TTC549 (cell line): ENCODE measurements around the gene HS6ST1.

ENCODE experiments used
- FAIRE-seq: peaks from 2 replicates; lab custom pipeline; 2012; peaks lifted over from hg19 to GRCh38; lab: Jason Lieb, UNC

Gene HS6ST1, protein sequence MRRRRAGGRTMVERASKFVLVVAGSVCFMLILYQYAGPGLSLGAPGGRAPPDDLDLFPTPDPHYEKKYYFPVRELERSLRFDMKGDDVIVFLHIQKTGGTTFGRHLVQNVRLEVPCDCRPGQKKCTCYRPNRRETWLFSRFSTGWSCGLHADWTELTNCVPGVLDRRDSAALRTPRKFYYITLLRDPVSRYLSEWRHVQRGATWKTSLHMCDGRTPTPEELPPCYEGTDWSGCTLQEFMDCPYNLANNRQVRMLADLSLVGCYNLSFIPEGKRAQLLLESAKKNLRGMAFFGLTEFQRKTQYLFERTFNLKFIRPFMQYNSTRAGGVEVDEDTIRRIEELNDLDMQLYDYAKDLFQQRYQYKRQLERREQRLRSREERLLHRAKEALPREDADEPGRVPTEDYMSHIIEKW

GRCh38 chr2:128318776-128319464 is at the start of gene HS6ST1:
Gene HS6ST1, minus strand, starts transcription at chr2:128318868. Its CDS starts 305 bp downstream, at chr2:128318563.
- FAIRE-seq = no peak

- no peak for FAIRE-seq
Measured at GRCh38 chr2:128367601-128368359, 49.1 kb upstream of the HS6ST1 start.

GRCh38 chr2:128366713-128367511 is 48.2 kb upstream of the HS6ST1 start:
- FAIRE-seq = no peak

DNA sequence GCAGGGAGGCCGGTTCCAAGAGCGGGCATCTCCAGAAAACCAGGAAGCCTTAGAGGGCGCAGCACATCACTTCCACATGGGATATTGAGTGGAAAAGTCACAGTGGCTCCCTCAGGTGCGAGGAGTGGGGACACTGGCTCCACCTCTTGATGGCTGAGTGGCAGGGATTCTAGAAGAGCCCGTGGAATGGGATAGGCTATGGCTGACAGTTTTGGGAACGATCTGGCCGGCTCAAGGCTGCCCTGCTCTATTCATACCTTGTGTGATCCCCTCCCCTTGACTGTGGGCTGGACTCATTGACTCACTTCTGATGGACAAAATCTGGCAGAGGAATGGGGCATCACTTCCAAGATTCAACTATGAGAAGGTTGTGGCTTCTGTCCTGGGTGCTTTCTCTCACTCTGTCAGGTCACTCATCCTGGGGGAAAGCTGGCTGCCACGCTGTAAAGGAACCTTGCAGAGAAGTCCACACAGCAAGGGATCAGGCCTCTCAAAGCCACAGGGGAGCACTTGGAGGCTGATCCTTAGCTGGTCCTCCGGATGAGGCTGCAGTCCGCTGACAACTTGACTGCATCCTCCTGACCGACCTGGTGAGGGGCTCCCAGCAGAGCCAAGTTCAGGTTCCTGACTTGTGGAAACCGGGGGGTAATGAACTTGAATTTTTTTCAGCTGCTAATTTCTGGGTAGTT is 46.7 kb upstream of the HS6ST1 start:
- no peak for FAIRE-seq

GRCh38 chr2:128364441-128364911 is 45.8 kb upstream of the HS6ST1 start:
- no peak for FAIRE-seq

GRCh38 chr2:128363934-128364361 is 45.3 kb upstream of the HS6ST1 start:
- no peak for FAIRE-seq

DNA sequence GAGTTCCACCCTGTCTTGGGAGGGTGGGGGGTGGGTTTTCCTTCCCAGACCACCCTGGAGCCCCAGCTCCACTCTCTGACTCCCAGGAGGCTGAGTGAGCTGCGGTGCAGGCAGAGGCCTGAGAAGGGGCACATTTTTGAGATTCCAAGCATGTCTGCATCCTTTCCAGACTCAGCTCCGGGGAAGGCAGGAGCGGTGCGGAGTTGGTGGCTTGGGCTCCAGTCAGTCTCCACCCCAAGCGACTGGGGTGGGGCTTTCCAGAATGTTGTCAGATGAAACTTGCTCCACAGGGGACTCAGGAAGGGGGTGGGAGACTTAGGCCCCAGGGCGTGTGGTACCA is 44.2 kb upstream of the HS6ST1 start:
- peak; percentile 33 for FAIRE-seq

- no peak for FAIRE-seq
Measured at GRCh38 chr2:128362176-128362888, 43.7 kb upstream of the HS6ST1 start.

GRCh38 chr2:128361376-128362131 is 42.9 kb upstream of the HS6ST1 start:
- FAIRE-seq = no peak

DNA sequence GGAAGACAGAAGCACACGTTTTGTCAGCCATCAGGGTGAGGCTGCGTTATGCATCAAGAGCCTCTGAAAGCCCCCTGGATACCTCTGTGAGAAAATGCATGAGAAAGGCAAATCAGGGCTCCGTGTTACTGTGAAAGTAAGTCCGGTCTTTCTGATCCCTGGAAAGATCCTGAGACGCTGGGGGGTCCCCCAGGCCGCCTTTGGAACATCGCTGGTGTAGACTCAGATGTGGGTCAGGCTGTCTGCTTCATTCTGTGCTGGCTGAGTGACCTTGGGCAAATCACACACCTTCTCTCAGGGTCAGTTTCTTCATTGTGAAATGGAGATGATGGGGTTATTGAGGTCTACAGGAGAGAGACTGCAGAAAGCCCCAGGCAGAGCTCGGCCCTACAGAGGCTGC is 42.0 kb upstream of the HS6ST1 start:
- no peak for FAIRE-seq

GRCh38 chr2:128359841-128360240 is 41.2 kb upstream of the HS6ST1 start:
- FAIRE-seq = no peak

DNA sequence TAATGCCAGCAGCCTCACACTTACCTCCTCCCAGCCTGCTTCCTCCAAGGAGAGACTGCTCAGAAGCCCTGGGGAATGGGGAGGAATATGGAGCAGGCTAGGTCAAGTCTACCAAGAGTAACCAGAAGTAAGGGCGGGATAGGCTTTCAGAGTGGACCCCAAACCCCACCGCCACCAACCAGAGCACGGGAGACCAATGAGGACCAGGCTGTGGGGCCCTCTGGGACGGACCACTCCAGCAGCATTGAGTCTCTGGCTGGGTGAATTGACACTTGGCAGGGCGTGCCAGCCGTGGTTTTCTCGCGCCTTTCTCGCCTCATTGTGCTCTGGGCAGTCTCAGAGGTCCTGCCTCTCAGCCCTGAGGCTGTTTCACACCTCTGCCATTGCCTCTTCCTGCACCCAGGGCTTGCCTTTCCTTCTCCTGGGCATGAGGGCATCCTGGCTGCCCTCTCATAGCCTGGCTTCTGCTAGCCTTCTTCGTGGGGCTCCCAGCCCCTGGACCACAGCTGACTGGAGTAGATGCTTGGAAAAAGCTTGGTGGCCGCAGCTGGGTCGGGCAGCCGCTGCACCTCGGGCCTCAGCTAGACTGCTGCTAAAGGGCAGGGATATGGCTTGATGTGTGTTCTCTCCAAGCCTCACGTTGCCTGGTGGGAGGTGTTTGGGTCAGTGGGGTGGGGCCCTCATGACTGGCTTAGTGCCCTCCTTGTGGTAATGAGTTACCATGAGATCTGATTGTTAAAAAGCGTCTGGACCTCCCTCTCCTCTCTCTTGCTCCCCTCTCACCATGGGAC is 40.5 kb upstream of the HS6ST1 start:
- no peak for FAIRE-seq

GRCh38 chr2:128357506-128358370 is 39.1 kb upstream of the HS6ST1 start:
- no peak for FAIRE-seq

- FAIRE-seq = no peak
Measured at GRCh38 chr2:128356127-128356526, 37.5 kb upstream of the HS6ST1 start.

GRCh38 chr2:128354726-128355470 is 36.2 kb upstream of the HS6ST1 start:
- no peak for FAIRE-seq

- FAIRE-seq = no peak
Measured at GRCh38 chr2:128354161-128354560, 35.5 kb upstream of the HS6ST1 start.

DNA sequence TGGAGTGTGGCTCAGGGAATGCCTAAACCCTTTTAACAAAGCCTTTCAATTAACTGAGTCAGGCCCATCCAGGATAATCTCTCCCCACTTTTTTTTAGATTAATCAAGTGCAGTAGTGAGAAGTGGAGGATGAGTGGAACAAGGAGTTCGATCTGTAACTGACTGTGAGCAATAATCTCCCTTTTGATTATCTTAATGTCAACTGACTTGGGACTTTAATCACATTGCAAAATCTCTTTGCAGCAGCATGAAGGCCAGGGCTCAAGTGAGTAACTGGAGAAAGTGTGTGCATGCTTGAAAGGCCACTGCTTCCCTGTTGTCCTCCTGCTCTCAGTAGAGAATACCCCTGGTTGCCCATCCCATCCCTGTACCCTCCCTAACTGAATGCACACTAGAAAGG is 32.1 kb upstream of the HS6ST1 start:
- no peak for FAIRE-seq
